HEK293 (cell line): ENCODE measurements around the gene TUBB2B.

Experiments
- FEZF1 ChIP-seq: fragments of 450-650 bp; formaldehyde crosslinking; IDR thresholded peaks from 2 replicates; pipeline ENCODE4 v1.5.1; 2016; ENCODE audit warnings: missing biosample characterization, missing genetic modification characterization
- GFI1B ChIP-seq: fragments of 450-650 bp; formaldehyde crosslinking; IDR thresholded peaks from 2 replicates; pipeline ENCODE4 v1.5.1; 2016; ENCODE audit warnings: missing biosample characterization, missing genetic modification characterization
- GLIS1 ChIP-seq: fragments of 450-650 bp; formaldehyde crosslinking; IDR thresholded peaks from 2 replicates; pipeline ENCODE4 v1.5.1; 2016; ENCODE audit warnings: missing biosample characterization, missing genetic modification characterization
- KLF1 ChIP-seq: fragments of 450-650 bp; formaldehyde crosslinking; IDR thresholded peaks from 2 replicates; pipeline ENCODE4 v1.5.1; 2016; ENCODE audit warnings: missing biosample characterization, missing genetic modification characterization
- KLF7 ChIP-seq: fragments of 450-650 bp; formaldehyde crosslinking; IDR thresholded peaks from 2 replicates; pipeline ENCODE4 v1.5.1; 2016; ENCODE audit warnings: missing biosample characterization, missing genetic modification characterization, borderline replicate concordance
- KLF8 ChIP-seq: fragments of 450-650 bp; formaldehyde crosslinking; IDR thresholded peaks from 2 replicates; pipeline ENCODE4 v1.5.1; 2016; ENCODE audit warnings: missing biosample characterization, missing genetic modification characterization
- MZF1 ChIP-seq: fragments of 450-650 bp; formaldehyde crosslinking; IDR thresholded peaks from 2 replicates; pipeline ENCODE4 v1.5.1; 2017; ENCODE audit warnings: missing biosample characterization, missing genetic modification characterization, borderline replicate concordance
- OVOL3 ChIP-seq: fragments of 450-650 bp; formaldehyde crosslinking; IDR thresholded peaks from 2 replicates; pipeline ENCODE4 v1.5.1; 2016; ENCODE audit warnings: missing biosample characterization, missing genetic modification characterization
- PRDM4 ChIP-seq: fragments of 450-650 bp; formaldehyde crosslinking; IDR thresholded peaks from 2 replicates; pipeline ENCODE4 v1.5.1; 2017; ENCODE audit warnings: missing biosample characterization, missing genetic modification characterization
- RBAK ChIP-seq: fragments of 450-650 bp; formaldehyde crosslinking; IDR thresholded peaks from 2 replicates; pipeline ENCODE4 v1.5.1; 2016; ENCODE audit warnings: missing biosample characterization, missing genetic modification characterization
- SCRT1 ChIP-seq: fragments of 450-650 bp; formaldehyde crosslinking; IDR thresholded peaks from 2 replicates; pipeline ENCODE4 v1.5.1; 2016; ENCODE audit warnings: missing biosample characterization, missing genetic modification characterization, borderline replicate concordance
- TCF7L2 ChIP-seq: IDR thresholded peaks from 2 replicates; pipeline ENCODE4 v1.6.1; 2011; ENCODE audit warnings: low read depth, mild to moderate bottlenecking, inconsistent platforms, low read length, moderate library complexity, borderline replicate concordance
- TRIM28 ChIP-seq: IDR thresholded peaks from 2 replicates; pipeline ENCODE4 v1.6.1; 2011; ENCODE audit warnings: low read length, control low read depth, borderline replicate concordance
- ZBTB17 ChIP-seq: fragments of 450-650 bp; formaldehyde crosslinking; IDR thresholded peaks from 2 replicates; pipeline ENCODE4 v1.5.1; 2016; ENCODE audit warnings: missing biosample characterization, missing genetic modification characterization
- ZBTB21 ChIP-seq: fragments of 450-650 bp; formaldehyde crosslinking; IDR thresholded peaks from 2 replicates; pipeline ENCODE4 v1.5.1; 2017; ENCODE audit warnings: missing biosample characterization, missing genetic modification characterization
- ZBTB7A ChIP-seq: fragments of 450-650 bp; formaldehyde crosslinking; IDR thresholded peaks from 2 replicates; pipeline ENCODE4 v1.5.1; 2016; ENCODE audit warnings: low read depth, missing biosample characterization, missing genetic modification characterization
- ZBTB8A ChIP-seq: fragments of 450-650 bp; formaldehyde crosslinking; IDR thresholded peaks from 2 replicates; pipeline ENCODE4 v1.5.1; 2016; ENCODE audit warnings: missing biosample characterization, missing genetic modification characterization
- ZFP37 ChIP-seq: fragments of 450-650 bp; formaldehyde crosslinking; IDR thresholded peaks from 2 replicates; pipeline ENCODE4 v1.5.1; 2016; ENCODE audit warnings: missing biosample characterization, missing genetic modification characterization
- ZNF138 ChIP-seq: fragments of 450-650 bp; formaldehyde crosslinking; IDR thresholded peaks from 2 replicates; pipeline ENCODE4 v1.5.1; 2016; ENCODE audit warnings: missing biosample characterization, missing genetic modification characterization, borderline replicate concordance
- ZNF146 ChIP-seq: fragments of 450-650 bp; formaldehyde crosslinking; IDR thresholded peaks from 2 replicates; pipeline ENCODE4 v1.5.1; 2016; ENCODE audit warnings: missing biosample characterization, missing genetic modification characterization
- ZNF184 ChIP-seq: fragments of 450-650 bp; IDR thresholded peaks from 2 replicates; pipeline ENCODE4 v1.5.1; 2018; ENCODE audit warnings: missing biosample characterization, mild to moderate bottlenecking, missing genetic modification characterization
- ZNF350 ChIP-seq: fragments of 450-650 bp; formaldehyde crosslinking; IDR thresholded peaks from 2 replicates; pipeline ENCODE4 v1.5.0; 2017; ENCODE audit warnings: missing biosample characterization, mild to moderate bottlenecking, missing genetic modification characterization
- ZNF416 ChIP-seq: fragments of 450-650 bp; formaldehyde crosslinking; IDR thresholded peaks from 2 replicates; pipeline ENCODE4 v1.5.1; 2016; ENCODE audit warnings: missing biosample characterization, missing genetic modification characterization
- ZNF473 ChIP-seq: fragments of 450-650 bp; formaldehyde crosslinking; IDR thresholded peaks from 2 replicates; pipeline ENCODE4 v1.5.1; 2017; ENCODE audit warnings: missing biosample characterization, missing genetic modification characterization
- ZNF558 ChIP-seq: fragments of 450-650 bp; formaldehyde crosslinking; IDR thresholded peaks from 2 replicates; pipeline ENCODE4 v1.5.1; 2016; ENCODE audit warnings: missing biosample characterization, missing genetic modification characterization
- ZNF600 ChIP-seq: fragments of 450-650 bp; formaldehyde crosslinking; IDR thresholded peaks from 2 replicates; pipeline ENCODE4 v1.5.1; 2016; ENCODE audit warnings: missing biosample characterization, missing genetic modification characterization
- ZNF626 ChIP-seq: fragments of 450-650 bp; sonication (Bioruptor Pico); formaldehyde crosslinking; IDR thresholded peaks from 2 replicates; pipeline ENCODE4 v1.5.1; 2018; ENCODE audit warnings: missing biosample characterization, missing genetic modification characterization, inconsistent platforms
- ZNF664 ChIP-seq: fragments of 450-650 bp; formaldehyde crosslinking; IDR thresholded peaks from 2 replicates; pipeline ENCODE4 v1.5.1; 2016; ENCODE audit warnings: missing biosample characterization, missing genetic modification characterization
- ZNF76 ChIP-seq: fragments of 450-650 bp; formaldehyde crosslinking; IDR thresholded peaks from 2 replicates; pipeline ENCODE4; 2016; ENCODE audit warnings: low read depth, missing biosample characterization, missing genetic modification characterization, borderline replicate concordance
- ZNF768 ChIP-seq: fragments of 450-650 bp; formaldehyde crosslinking; IDR thresholded peaks from 2 replicates; pipeline ENCODE4 v1.5.1; 2018; ENCODE audit warnings: missing biosample characterization, mild to moderate bottlenecking, missing genetic modification characterization
- ZNF843 ChIP-seq: fragments of 450-650 bp; formaldehyde crosslinking; IDR thresholded peaks from 2 replicates; pipeline ENCODE4 v1.5.1; 2016; ENCODE audit warnings: missing biosample characterization, missing genetic modification characterization
- TF ChIP-seq, protein P1 (sequence below): fragments of 450-650 bp; formaldehyde crosslinking; conservative IDR thresholded peaks from 2 replicates; pipeline ENCODE4 v1.5.1; 2016; ENCODE audit warnings: low read depth, missing biosample characterization, missing genetic modification characterization
- TF ChIP-seq, protein P2 (sequence below): fragments of 450-650 bp; IDR thresholded peaks from 2 replicates; pipeline ENCODE4 v1.5.1; 2018; ENCODE audit warnings: missing biosample characterization, mild to moderate bottlenecking, missing genetic modification characterization

The TUBB2B gene

DNA sequence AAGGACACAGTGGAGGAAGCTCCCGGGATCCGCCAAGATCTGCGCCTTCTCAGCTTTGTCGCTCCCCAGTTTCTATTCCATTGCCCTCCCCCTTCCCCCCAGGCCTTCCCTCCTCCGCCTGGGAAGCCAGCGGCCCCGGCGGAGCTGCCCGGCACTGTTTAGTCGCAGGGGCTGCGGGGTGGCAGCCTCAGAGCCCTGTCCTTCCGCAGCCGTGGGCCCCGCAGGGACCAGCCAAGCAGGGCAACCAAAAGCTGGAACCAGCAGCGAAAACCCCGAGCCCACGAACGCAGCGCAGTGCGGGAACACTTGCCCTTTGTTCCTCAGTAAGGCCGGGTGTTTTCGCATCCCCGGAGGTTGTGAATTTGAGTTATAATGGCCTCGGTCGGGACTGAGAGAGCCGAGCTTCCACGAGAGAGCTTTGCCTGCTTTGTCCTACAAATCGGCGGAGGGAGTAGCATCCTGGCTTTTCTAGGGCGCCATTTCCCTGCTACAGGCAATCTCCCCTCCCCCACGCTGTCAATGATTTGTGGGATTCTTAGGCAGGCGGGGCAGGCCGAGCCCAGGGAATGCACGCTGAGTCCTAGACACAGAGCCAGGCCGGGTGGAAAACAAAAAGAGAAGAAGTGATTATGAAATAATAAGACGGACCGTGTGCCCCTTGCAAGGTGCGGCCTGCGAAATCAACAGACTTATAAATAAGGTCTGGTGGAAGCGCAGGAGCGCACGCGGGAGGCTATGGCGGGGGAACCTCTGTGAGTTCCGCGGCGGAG lies 4.0 kb upstream of the TUBB2B start (continued):
- TF ChIP-seq FEZF1 (tag by site-specific recombination) (peak; percentile 55), ZNF626 (tag by site-specific recombination) (no peak), ZNF843 (tag by site-specific recombination) (peak; percentile 52; the same call in 1 of the 2 replicates), ZBTB7A (tag by site-specific recombination) (no peak), ZNF600 (tag by site-specific recombination) (peak; percentile 80; the same call in 1 of the 2 replicates), ZBTB8A (tag by site-specific recombination) (peak; percentile 54), TRIM28 (no peak), RBAK (tag by site-specific recombination) (no peak), KLF1 (tag by site-specific recombination) (peak; percentile 25; the same call in 1 of the 2 replicates), ZBTB21 (tag by site-specific recombination) (0 out of 2 replicates have a peak, but pooled peaks have one; percentile 28), ZNF184 (no peak), ZBTB17 (tag by site-specific recombination) (peak; percentile 94), ZNF350 (tag by site-specific recombination) (no peak), PRDM4 (tag by site-specific recombination) (0 out of 2 replicates have a peak, but pooled peaks have one; percentile 1), ZNF558 (tag by site-specific recombination) (peak; percentile 39; the same call in 1 of the 2 replicates), ZNF138 (tag by site-specific recombination) (no peak), ZNF768 (tag by site-specific recombination) (no peak), SCRT1 (no peak), MZF1 (tag by site-specific recombination) (peak; percentile 52; the same call in 1 of the 2 replicates), ZNF76 (tag by site-specific recombination) (peak; percentile 83; the same call in 1 of the 2 replicates), ZNF473 (tag by site-specific recombination) (no peak), ZNF146 (tag by site-specific recombination) (peak; percentile 8; the same call in 1 of the 2 replicates), KLF7 (tag by site-specific recombination) (no peak), GLIS1 (tag by site-specific recombination) (peak; percentile 6; the same call in 1 of the 2 replicates), KLF8 (tag by site-specific recombination) (no peak), TCF7L2 (no peak), ZFP37 (tag by site-specific recombination) (no peak), ZNF416 (tag by site-specific recombination) (no peak), OVOL3 (tag by site-specific recombination) (no peak), GFI1B (tag by site-specific recombination) (0 out of 2 replicates have a peak, but pooled peaks have one; percentile 5), ZNF664 (no peak)
- TF ChIP-seq, protein P1, sequence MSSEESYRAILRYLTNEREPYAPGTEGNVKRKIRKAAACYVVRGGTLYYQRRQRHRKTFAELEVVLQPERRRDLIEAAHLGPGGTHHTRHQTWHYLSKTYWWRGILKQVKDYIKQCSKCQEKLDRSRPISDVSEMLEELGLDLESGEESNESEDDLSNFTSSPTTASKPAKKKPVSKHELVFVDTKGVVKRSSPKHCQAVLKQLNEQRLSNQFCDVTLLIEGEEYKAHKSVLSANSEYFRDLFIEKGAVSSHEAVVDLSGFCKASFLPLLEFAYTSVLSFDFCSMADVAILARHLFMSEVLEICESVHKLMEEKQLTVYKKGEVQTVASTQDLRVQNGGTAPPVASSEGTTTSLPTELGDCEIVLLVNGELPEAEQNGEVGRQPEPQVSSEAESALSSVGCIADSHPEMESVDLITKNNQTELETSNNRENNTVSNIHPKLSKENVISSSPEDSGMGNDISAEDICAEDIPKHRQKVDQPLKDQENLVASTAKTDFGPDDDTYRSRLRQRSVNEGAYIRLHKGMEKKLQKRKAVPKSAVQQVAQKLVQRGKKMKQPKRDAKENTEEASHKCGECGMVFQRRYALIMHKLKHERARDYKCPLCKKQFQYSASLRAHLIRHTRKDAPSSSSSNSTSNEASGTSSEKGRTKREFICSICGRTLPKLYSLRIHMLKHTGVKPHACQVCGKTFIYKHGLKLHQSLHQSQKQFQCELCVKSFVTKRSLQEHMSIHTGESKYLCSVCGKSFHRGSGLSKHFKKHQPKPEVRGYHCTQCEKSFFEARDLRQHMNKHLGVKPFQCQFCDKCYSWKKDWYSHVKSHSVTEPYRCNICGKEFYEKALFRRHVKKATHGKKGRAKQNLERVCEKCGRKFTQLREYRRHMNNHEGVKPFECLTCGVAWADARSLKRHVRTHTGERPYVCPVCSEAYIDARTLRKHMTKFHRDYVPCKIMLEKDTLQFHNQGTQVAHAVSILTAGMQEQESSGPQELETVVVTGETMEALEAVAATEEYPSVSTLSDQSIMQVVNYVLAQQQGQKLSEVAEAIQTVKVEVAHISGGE (tag by site-specific recombination) = no peak; the same call in 1 of the 2 replicates
- TF ChIP-seq, protein P2, sequence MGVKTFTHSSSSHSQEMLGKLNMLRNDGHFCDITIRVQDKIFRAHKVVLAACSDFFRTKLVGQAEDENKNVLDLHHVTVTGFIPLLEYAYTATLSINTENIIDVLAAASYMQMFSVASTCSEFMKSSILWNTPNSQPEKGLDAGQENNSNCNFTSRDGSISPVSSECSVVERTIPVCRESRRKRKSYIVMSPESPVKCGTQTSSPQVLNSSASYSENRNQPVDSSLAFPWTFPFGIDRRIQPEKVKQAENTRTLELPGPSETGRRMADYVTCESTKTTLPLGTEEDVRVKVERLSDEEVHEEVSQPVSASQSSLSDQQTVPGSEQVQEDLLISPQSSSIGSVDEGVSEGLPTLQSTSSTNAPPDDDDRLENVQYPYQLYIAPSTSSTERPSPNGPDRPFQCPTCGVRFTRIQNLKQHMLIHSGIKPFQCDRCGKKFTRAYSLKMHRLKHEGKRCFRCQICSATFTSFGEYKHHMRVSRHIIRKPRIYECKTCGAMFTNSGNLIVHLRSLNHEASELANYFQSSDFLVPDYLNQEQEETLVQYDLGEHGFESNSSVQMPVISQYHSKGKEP (tag by site-specific recombination) = 0 out of 2 replicates have a peak, but pooled peaks have one; percentile 7
